ENCODE data around the gene TSPAN17.
"Not testable (repeated sequence)": the region's sequence is repeated elsewhere in the genome, so short reads cannot be mapped to it uniquely, and the experiment has no call there.

TSPAN17 gene, protein sequence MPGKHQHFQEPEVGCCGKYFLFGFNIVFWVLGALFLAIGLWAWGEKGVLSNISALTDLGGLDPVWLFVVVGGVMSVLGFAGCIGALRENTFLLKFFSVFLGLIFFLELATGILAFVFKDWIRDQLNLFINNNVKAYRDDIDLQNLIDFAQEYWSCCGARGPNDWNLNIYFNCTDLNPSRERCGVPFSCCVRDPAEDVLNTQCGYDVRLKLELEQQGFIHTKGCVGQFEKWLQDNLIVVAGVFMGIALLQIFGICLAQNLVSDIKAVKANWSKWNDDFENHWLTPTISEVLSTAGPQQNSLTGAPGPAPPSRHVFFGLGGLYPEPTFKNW

DNA sequence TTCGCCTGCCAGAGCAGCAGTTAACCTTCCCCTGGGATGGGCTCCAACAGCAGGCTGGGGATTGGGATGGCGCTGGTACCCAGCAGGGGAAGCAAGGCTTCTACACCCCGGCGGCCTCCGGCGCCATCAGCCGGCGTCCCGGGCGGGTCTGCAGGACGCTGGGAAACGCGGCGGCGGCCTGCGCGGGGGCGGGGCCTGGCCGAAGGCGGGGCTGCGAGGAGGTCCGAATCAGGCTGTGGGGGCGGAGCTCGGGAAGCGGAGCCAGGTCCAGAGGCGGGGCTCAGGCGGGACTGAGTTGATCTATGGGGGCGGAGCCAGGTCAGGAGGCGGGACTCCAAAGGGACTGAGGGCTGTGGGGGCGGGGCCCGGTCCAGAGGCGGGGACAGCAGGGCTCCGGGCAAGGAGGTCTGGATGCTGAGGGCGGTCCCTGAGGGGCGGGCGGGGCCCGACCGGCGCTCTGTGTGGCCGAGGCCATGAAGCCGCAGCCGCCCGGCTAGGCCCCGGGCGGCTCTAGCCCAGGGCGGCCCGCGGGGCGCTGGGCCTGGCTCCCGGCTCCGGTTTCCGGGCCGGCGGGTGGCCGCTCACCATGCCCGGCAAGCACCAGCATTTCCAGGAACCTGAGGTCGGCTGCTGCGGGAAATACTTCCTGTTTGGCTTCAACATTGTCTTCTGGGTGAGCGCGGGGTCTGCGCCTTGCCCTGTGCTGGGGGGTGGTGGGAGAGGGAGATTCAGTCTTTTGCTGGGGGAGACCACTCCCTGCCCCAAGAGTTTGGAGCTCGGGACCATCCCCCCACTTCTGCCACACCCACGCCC is at the start of gene TSPAN17:
TSPAN17 (plus strand) TSS at position 455 of the 813 bp plus-strand sequence; CDS start at position 587, 132 bp downstream.
- in situ Hi-C loops (cut with MboI; ENCODE audit: low sequenced_read_pairs) = no loop called here

DNA sequence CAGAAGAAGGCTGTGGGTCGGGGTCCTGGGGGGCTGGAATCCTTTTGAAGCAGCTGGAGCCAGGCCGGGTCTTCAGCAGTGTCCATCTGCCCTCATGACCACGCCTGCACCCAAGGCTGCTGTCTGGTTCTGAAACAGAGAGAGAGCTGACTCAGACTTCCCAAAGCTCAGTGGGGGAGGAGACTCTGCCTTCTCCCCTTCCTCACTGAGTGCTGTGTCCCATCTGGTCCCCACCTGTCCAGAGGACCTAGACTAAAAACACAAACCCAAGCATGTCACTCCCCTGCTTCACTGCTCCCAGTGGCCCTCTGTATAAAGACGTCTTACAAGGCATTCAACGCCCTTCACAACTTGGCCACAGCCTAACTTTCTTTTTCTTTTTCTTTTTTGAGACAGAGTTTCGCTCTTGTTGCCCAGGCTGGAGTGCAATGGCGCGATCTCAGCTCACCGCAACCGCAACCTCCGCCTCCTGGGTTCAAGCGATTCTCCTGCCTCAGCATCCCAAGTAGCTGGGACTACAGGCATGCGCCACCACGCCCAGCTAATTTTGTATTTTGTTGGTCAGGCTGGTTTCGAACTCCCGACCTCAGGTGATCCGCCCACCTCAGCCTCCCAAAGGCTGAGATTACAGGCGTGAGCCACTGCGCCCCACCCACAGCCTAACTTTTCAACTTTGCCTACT is 47.4 kb upstream of the TSPAN17 start:
- in situ Hi-C loops (cut with MboI; ENCODE audit: low sequenced_read_pairs) = not testable (repeated sequence)

DNA sequence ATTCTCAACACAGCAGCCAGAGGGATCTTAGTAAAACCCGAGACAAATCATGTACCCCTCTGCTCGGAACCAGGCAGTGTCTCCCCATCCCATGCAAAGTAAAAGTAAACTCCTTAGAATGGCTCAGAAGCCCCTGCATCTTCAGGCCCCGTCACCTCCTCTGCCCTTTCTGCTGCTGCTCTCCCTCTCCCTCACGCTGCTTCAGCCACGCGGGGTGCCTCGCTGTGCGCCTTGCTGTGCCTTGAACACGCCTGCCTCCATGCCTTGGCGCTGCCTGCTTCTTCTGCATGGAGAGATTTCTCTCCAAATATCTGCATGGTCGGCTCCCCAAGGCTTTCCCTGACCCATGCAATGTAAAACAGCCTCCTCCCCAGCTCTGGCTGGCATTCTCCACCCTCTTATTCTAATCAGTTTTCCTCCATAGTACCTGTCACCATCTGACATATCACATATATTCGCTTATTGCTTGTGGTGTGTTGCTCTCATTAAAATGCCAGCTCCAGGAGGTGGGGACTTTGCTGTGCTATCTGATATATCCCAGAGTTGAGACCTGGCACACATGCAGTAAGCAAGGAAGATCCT is 45.3 kb upstream of the TSPAN17 start:
- in situ Hi-C loops (cut with MboI; ENCODE audit: low sequenced_read_pairs) = no loop called here

DNA sequence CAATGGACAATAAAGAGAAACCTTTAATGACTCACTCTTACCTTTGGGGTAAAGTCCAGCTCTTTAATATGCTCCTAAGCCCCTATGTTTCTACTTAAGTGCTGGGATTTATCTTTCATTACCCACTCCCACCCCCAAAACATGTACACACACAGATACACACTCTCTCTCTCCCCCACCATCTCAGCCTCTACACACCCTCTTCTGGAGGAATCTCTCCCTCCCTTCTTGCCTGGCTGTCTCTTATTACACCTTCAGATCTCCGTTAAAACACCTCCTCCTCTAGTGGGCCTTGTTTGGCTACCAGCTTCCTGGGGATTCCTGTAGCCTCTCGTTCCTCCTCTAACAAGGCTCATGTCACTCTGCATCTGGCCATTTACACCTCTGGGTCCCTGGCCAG is 44.2 kb upstream of the TSPAN17 start:
- in situ Hi-C loops (cut with MboI; ENCODE audit: low sequenced_read_pairs) = no loop called here

DNA sequence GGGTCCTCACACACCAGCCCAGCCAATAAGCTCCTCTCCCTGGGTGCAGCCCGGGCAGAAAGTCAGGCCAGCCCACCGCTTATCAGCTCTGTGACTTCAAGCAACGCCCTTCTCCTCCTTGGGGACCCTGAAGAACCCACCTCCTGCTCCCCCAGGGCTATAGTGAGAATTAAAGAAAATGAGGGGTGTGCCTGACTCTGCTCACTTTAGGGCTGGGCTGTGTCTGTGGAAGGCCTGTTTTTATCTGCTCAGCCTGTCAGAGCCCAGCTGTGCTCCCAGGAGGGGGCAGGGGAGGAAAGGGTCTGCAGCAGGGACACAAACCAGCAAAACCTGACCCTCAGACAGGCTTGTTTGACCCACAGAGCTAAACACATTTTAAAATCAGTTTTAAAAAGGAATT is 41.3 kb upstream of the TSPAN17 start:
- in situ Hi-C loops (cut with MboI; ENCODE audit: low sequenced_read_pairs) = no loop called here

DNA sequence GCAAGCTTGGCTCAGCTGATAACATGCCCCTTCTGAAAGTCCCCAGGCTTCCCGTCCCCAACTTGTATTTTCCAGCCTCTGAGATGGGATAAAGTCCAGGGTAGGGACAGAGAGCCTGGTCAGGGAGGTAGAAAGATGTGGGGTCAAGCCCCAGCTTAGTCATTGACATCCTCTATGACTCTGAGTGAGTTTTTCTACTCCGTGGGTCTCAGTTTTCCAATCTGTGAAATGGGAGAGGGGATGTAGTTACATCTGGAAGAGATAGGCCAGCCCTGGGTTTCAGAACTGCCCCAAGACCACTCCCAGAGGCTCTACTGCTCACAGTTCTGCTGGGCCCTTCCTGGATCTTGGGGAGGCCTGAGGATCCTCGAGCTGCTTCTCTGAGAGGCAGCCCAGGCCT is 40.4 kb upstream of the TSPAN17 start:
- in situ Hi-C loops (cut with MboI; ENCODE audit: low sequenced_read_pairs) = no loop called here

DNA sequence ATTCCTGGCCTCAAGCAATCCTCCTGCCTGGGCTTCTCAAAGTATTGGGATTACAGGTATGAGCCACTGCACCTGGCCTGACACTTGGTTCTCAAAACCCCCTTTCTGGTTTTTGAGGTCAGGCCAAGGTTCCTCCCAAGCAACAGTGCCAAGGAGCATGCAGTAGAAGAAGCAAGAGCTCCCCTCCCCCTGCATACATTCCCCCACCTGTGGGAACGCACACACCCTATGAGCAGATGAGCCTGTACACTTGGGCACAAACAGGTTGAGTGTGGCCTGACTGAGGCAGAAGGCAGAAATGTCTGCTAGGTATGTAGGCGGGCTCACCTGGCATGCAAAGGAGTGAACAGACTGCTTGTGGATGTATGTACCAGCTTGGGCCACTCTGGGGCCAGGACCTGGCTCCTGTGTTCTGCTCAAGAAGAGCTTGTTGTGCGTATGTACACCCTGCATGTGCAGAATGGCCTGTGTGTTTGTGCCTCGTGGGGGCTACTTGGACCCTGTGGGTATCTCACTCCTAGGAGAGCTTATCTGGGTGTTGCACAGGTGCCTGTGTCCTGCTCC is 39.1 kb upstream of the TSPAN17 start:
- in situ Hi-C loops (cut with MboI; ENCODE audit: low sequenced_read_pairs) = no loop called here

DNA sequence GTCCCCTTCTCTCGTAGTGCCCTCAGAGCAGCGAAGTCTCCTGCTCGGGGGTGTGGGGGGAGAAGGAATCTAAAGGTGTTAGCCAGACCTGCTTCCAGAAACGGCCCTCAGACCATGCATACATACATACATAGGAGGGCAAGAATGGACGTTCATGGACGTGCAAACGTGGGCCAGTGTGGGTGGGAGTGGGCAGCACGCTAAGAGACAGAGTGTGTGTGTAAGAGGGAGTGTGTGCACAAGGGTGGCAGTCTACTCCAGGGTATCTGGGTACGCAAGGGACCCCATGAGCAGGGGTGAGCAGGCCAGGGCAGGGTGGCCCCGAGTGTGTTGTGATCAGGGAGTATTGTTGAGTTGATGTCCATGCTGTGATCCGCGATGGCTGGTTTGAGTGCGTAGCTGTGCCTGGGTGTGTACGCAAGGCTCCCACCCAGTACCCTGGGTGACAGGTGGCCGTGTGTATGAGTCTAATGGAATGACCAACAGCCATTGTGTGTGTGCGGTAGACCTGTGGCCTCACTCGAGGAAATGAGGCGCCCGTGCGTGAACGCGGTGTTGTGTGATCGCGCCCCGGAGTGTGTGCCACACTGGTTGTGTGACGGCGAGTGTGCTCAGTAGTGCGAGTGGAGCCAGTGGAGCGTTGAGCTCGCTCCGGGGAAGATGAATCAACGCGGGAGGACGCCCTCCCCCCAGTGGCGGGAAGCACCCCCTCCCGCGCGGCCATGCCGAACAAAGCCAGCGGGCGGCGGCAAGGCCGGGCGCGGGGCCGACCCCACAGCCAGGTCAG is 38.2 kb upstream of the TSPAN17 start:
- in situ Hi-C loops (cut with MboI; ENCODE audit: low sequenced_read_pairs) = no loop called here

DNA sequence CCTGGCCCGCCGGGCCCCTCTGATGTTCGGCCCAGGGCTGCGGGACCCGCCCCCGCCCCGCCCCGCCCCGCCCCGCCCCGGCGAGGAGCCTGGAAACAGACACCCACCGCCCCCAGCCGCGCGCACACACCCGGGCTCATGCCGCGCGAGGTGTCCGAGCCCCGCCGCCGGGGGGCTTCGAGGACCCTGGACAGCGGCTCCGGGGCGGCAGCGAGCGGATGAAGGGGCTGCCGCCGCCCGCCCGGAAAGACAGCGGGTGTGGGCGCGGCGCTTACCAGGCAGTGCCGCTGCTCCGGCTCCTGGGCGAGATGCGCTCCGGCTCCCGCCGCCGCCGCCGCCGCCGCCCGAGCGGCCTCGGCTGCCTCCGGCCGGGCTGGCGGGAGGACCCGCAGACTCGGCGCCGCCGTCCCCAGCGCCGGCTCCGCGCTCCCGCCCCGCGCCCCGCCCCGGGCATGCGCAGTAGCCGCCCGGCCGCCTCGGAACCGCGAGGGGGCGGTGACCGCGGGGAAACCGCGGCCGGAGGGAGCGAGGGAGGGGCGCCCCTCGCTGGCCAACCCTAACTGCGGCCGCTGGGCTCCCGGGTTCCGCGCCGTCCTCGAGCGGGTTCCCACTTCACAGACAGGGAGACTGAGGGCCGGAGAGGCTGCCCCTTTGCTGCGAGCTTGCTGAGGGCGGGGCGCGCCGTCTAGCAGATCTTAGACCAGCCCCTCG is 37.4 kb upstream of the TSPAN17 start, which contains the start of gene GPRIN1:
GPRIN1 (minus strand) TSS at position 433 of the 711 bp plus-strand sequence. CDS start 10,322 bp downstream, outside the sequence.
- in situ Hi-C loops (cut with MboI; ENCODE audit: low sequenced_read_pairs) = no loop called here

DNA sequence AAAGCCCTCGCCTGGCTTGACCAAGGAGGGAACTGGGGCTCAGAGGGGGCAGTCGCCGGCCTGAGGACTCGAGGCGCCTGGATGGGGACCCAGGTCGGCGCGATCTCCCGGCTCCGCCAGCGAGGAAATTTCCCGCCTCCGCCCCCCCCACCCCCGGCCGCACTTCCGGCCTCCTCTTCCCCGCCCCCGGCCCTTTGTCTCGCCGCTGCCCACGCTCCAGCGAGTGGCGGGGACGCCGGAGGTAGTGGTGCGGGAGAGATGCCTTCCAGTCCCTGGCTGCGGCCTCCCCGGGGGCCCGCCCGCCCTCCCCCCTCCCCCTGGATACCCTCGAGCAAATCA is 36.9 kb upstream of the TSPAN17 start:
- in situ Hi-C loops (cut with MboI; ENCODE audit: low sequenced_read_pairs) = no loop called here

DNA sequence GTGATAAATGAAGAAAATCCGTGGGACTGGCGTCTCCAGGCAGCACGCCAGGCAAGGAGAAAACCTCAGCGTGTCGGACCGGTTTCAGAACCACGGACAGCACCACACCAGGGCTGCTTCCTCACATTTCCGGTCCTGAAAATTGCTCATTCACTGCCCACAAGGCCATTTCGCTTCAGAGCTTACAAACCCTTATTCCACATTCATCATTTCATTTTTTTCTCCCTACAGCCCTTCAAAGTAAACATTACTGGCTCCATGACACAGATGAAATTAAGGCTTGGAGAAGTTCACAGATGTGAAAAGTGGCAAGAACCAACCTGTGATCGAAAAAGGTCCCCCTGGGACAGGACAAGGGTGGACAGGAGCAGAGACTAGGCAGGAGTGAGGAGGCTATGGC is 35.8 kb upstream of the TSPAN17 start:
- in situ Hi-C loops (cut with MboI; ENCODE audit: low sequenced_read_pairs) = no loop called here

DNA sequence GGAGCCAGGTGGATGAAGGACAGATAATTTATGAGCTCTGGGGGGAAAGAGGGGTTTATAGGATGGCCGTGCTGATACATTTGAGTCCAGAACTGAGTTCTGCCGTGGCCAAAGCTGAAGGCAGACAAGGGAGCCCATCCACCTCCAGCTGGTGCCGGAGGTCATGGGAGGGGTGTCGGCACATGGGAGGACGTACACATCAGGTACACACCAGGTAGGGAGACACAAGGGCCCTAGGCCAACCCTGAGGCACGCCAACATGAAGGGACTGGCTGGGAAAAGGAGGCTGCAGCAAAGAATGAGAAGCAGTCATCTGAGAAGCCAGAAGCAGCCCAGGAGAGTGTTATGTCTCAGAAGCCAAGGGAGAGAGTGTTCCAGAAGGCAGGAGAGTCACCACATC is 35.3 kb upstream of the TSPAN17 start:
- in situ Hi-C loops (cut with MboI; ENCODE audit: low sequenced_read_pairs) = no loop called here

DNA sequence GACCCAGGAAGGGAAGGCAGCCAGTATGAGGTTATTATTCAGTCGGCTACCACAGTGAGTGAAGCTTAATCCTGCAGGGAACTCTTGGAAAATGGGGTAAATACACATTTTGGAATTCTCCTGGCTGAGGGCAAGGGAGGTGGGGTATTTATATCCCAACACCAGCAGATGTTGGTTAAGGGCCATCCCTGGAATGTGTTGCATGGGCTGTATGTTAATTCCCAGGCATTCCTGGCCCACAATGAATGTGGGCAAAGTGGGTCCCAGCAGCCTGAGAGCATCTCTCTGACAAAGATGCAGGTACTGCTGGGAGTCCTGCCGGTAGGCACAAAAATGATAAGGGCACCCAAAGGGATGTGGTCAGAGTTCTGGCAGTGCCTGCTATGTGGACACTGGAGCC is 34.4 kb upstream of the TSPAN17 start:
- in situ Hi-C loops (cut with MboI; ENCODE audit: low sequenced_read_pairs) = no loop called here

DNA sequence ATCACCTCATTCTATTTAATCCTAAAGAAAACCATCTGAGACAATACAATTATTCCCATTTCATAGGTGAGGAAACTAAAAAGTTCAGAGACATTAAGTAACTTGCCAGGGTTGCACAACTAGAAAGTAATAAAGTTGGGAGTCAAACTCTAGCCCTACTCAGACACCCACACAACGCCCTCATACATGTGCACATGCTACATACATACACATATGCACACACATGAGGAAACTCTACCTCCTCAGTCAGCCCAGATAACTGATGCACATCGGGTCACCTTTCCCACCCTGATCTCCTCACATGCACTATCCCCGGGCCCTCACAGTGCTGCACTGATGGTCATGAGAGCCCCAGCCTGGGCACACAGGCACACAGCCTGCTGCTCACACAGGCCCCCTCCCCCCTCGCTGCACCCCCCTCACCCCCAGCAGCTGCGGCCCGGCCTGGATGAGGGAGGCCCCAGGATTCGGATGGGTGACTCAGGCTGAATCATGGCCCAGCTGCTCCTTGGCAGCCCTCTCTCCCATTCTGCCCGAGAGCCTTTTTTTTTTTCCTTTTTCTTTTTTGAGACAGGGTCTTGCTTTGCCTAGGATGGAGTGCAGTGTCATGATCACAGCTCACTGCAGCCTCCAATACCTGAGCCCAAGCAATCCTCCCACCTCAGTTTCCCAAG is 32.3 kb upstream of the TSPAN17 start:
- in situ Hi-C loops (cut with MboI; ENCODE audit: low sequenced_read_pairs) = no loop called here

DNA sequence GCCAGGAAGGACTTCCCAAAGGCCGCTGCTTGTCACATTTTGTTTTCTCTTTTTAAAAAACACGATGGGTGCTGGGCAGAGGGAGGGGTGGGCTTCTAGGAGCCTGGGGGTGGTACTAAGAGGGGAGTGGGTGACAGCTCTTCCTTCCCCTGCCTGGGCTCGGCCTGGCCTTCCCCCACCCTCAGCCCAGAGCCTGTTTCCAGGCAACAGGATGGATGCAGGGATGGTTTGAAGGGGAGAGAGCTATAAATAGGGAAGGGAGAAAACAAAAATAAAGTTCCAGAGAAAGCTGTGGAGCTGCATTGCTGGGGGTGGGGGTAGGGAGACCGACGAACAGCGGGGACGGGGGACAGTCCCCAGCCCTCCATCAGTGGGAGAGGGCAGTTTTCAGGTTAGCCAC is 30.8 kb upstream of the TSPAN17 start:
- in situ Hi-C loops (cut with MboI; ENCODE audit: low sequenced_read_pairs) = no loop called here

DNA sequence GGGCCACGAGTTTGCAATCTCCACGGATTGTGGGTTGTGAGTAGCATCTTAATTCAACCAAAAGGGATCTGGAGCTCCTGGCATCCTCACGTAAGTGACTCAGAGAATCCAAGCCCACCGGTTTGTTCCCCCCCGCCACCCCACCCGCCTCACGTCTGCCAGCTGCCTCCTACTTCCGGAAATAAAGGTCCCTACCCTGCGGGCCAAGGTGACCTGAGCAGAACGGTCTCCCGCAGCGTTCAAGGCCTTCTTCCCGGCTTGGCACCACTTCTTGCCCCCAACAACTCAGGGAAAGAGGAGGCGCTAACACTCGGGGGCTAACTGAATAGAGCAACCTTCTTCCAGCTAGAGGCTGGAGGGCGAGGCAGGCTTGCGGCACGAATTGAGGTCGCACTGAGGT is 28.5 kb upstream of the TSPAN17 start:
- in situ Hi-C loops (cut with MboI; ENCODE audit: low sequenced_read_pairs) = no loop called here

DNA sequence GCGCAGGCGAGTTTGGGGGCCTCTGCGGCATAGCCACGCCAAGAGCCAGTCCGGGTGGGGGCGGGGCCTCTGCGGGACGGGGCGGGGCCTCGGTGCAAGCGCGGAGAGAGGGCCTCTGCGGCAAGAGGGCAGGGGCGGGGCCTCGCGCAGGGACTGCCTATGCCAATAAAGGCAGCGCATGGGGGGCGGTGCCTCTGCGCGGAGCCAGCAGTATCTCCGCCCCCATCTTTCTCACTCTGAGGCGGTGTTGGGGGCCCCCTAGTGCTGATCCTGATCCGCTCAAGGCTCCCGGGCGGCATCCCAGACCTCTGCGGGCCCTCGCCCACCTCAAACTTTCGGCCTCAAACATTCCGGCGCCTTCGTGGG is 28.1 kb upstream of the TSPAN17 start:
- in situ Hi-C loops (cut with MboI; ENCODE audit: low sequenced_read_pairs) = no loop called here

DNA sequence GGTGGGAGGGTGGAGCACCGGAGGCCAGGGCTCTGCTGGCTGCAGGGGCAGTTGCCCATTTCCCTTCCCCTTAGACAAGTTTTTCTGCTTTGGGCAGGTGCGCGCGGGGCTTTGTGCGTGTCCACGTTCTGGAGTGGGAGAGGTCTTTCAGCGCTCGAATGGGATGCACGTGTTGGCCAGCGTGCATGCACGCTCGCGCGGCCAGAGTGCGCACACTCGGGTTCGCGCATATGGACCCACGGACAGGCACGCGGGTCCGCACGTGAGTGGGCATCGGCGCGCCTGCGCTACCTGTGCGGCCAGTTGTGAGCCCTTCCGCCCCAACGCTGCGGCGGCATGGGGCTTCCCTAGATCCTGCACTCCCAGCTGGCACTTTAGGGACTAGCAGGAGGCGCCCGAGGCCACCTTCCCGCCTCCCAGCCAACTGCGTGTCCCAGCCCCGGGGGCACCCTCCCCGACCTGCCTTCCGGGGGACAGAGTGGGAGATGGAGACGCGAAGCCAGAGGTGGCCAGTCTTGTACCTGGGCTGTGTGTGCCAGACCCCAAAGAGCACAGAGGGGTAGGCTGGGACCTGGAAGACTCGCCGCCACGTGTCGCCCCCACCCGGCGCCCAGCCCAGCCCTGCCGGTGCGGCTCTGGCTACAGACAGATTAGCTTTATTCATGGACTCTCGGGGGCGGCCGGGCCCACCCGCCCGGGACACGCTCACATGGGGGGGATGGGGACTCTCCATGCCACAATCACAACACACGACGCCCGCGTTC is 27.5 kb upstream of the TSPAN17 start:
- in situ Hi-C loops (cut with MboI; ENCODE audit: low sequenced_read_pairs) = no loop called here

Measured in HL-60/S4 (cell line).